ENCODE measurements around the gene S1PR4.

DNA sequence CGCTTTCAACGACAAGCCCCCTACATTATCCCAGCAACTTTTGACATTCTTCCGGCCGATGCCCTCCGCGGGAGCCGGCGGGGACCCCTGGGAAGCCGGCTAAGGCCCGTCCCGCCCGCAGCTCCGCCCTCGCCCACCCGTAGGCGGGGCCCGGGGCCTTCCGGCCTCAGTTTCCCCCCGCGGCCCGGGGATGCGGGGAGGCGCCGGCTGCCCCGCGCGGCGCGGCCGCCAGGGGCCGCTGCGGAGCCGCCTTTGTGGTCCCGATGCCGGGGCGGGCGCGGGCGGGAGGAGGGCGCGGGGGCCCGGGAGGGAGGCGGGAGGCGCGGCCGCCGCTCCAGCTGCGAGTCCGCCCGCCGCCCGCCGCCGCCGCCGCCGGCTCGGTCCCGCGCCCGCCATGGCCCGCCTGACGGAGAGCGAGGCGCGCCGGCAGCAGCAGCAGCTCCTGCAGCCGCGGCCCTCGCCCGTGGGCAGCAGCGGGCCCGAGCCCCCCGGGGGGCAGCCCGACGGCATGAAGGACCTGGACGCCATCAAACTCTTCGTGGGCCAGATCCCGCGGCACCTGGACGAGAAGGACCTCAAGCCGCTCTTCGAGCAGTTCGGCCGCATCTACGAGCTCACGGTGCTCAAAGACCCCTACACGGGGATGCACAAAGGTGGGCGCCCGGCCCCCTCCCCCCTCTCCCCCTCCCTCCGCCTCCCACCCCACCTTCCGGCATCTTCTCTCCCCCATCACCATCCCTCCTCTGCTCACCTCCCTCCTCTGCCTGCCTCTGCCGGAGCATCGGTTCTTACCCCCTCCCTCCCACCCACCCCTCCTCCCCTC, 46.0 kb downstream of the S1PR4 start, which contains the start of gene CELF5:
- no peak for TF ChIP-seq JUND (IDR thresholded peaks at IDR 0.05; ENCODE audit: low read length)
- no peak for TF ChIP-seq YY1 (IDR thresholded peaks at IDR 0.05; ENCODE audit: low read depth, low read length)
- peak; percentile 52 to 75 (median 72) for TF ChIP-seq CTCF (IDR thresholded peaks at IDR 0.05; ENCODE audit: control extremely low read depth in 1 of 3, insufficient read depth in 1 of 3, low read depth in 1 of 3, low read length in 3 of 3)
- TF ChIP-seq POLR2AphosphoS5 (IDR thresholded peaks at IDR 0.05; ENCODE audit: low read depth, low read length): no peak
- TF ChIP-seq SUZ12 (IDR thresholded peaks at IDR 0.05; ENCODE audit: low read length): no peak
- no peak for TF ChIP-seq EZH2 (IDR thresholded peaks at IDR 0.05; ENCODE audit: low read depth, low read length, severe bottlenecking)
- no peak for TF ChIP-seq TAF1 (IDR thresholded peaks at IDR 0.05; ENCODE audit: low read depth, low read length)
- no peak for TF ChIP-seq POLR2A (IDR thresholded peaks at IDR 0.05; ENCODE audit: control extremely low read depth in 1 of 2, low read depth in 2 of 2, low read length in 2 of 2)
- TF ChIP-seq SIX5 (IDR thresholded peaks at IDR 0.05; ENCODE audit: low read depth, low read length): no peak
- TF ChIP-seq SIN3A (conservative IDR thresholded peaks at IDR 0.05 in 1 of 2, IDR thresholded peaks at IDR 0.05 in 1 of 2; ENCODE audit: low read depth in 1 of 2, low read length in 2 of 2): no peak
- TF ChIP-seq ZNF274 (IDR thresholded peaks at IDR 0.05; ENCODE audit: borderline replicate concordance, extremely low read depth, low read length): no peak
- no peak for TF ChIP-seq RXRA (IDR thresholded peaks at IDR 0.05; ENCODE audit: insufficient read depth, low read depth, low read length)
